Activated T-helper 2 cell treated with anti-CD3 and anti-CD28 coated beads, Interferon-gamma antibody, Interleukin-2, Interleukin-4, amounts not matched to agents 10 μg/mL and 5 μg/mL and 100 μg/mL, durations not matched to agents 14 hours and 24 hours and 36 hours (primary cell): ENCODE measurements around the gene DENND4B. TPM values are rescaled to one million over a fixed set of nuclear protein-coding genes. Genes with fewer than 3 reads are reported as not detected.
"Not testable (repeated sequence)": the region's sequence is repeated elsewhere in the genome, so short reads cannot be mapped to it uniquely, and the experiment has no call there.

Experiments
- DNase-seq: peaks from one replicate; pipeline ENCODE4 v3.0.0; 2021; ENCODE audit warnings: low spot score
- H3K27ac Mint-ChIP-seq: one replicate; pipeline ENCODE4 v1.8.0; 2021; ENCODE audit warnings: mixed read lengths
- H3K27me3 Mint-ChIP-seq: one replicate; pipeline ENCODE4 v1.8.0; 2021; ENCODE audit warnings: low read depth, mixed read lengths
- H3K36me3 Mint-ChIP-seq: one replicate; pipeline ENCODE4 v1.8.0; 2021; ENCODE audit warnings: low read depth, mixed read lengths
- H3K4me1 Mint-ChIP-seq: one replicate; pipeline ENCODE4 v1.8.0; 2021; ENCODE audit warnings: low read depth, mixed read lengths
- H3K4me3 Mint-ChIP-seq: one replicate; pipeline ENCODE4 v1.8.0; 2021; ENCODE audit warnings: low read depth, mild to moderate bottlenecking, moderate library complexity, mixed read lengths
- H3K9me3 Mint-ChIP-seq: one replicate; pipeline ENCODE4 v1.8.0; 2021; ENCODE audit warnings: mixed read lengths
- intact Hi-C: fragments of 100-400 bp; cut with micrococcal nuclease; formaldehyde crosslinking; loops from one replicate; pipeline ENCODE4 v1.15.1; 2023
- total RNA-seq: library from RNA; stranded (reverse); gene quantifications from 2 replicates; pipeline ENCODE4 v1.2.3, GENCODE V29; 2022

The DENND4B gene
- total RNA-seq, 1 donor from 2014 or later: 124 TPM

GRCh38 chr1:153928245-153928644 is 18.3 kb downstream of the DENND4B start:
- Mint-ChIP-seq H3K4me3 (no peak overlapping the region), H3K4me1 (peaks cover 6% of the 10 kb centered on the region), H3K9me3 (no peaks in the 10 kb centered on the region), H3K27ac (peak overlapping the region; percentile 37), H3K27me3 (no peaks in the 10 kb centered on the region), H3K36me3 (peaks cover 31% of the 10 kb centered on the region)
- no peak for DNase-seq
- intact Hi-C loops: no loop called here

- intact Hi-C loops: no loop called here
- Mint-ChIP-seq H3K27me3 (no peaks in the 10 kb centered on the region), H3K4me3 (no peak overlapping the region), H3K36me3 (peaks cover 23% of the 10 kb centered on the region), H3K4me1 (peaks cover 8% of the 10 kb centered on the region), H3K27ac (no peak overlapping the region), H3K9me3 (no peaks in the 10 kb centered on the region)
- DNase-seq: no peak
These were observed 20.1 kb downstream of the DENND4B start for GRCh38 chr1:153926405-153926804.

GRCh38 chr1:153922972-153923925 is 23.3 kb downstream of the DENND4B start, which contains the start of gene GATAD2B:
Gene GATAD2B, minus strand, starts transcription at chr1:153922972. Its CDS starts 94,625 bp downstream, at chr1:153828347.
- intact Hi-C loops: loop anchor here (1.0 to 5.0 kb wide), 9 partner anchors 23 to 297 kb away; partner anchors contain the start of genes CRTC2, DENND4B, RPS27 and UBAP2L
- Mint-ChIP-seq H3K27me3 (no peaks in the 10 kb centered on the region), H3K27ac (peak within 1 kb of the TSS; percentile 94), H3K4me3 (peak within 1 kb of the TSS; percentile 94), H3K4me1 (peaks cover 35% of the 10 kb centered on the region), H3K9me3 (no peaks in the 10 kb centered on the region), H3K36me3 (peaks cover 17% of the 10 kb centered on the region)
- peak; percentile 99 for DNase-seq

GRCh38 chr1:153922076-153922971 is 24.2 kb downstream of the DENND4B start:
- peak overlapping the region; percentile 94 for H3K27ac Mint-ChIP-seq
- H3K36me3 Mint-ChIP-seq: peaks cover 24% of the 10 kb centered on the region
- H3K27me3 Mint-ChIP-seq: no peaks in the 10 kb centered on the region
- intact Hi-C loops: loop anchor here (5.0 kb wide), 4 partner anchors 35 to 130 kb away; no protein-coding TSS in a partner anchor
- no peaks in the 10 kb centered on the region for H3K9me3 Mint-ChIP-seq
- peaks cover 34% of the 10 kb centered on the region for H3K4me1 Mint-ChIP-seq
- peak overlapping the region; percentile 94 for H3K4me3 Mint-ChIP-seq
- DNase-seq: no peak

- peaks cover 34% of the 10 kb centered on the region for H3K4me1 Mint-ChIP-seq
- no peaks in the 10 kb centered on the region for H3K9me3 Mint-ChIP-seq
- intact Hi-C loops: loop anchor here (5.0 kb wide), 4 partner anchors 34 to 129 kb away; no protein-coding TSS in a partner anchor
- no peaks in the 10 kb centered on the region for H3K27me3 Mint-ChIP-seq
- H3K4me3 Mint-ChIP-seq: peak overlapping the region; percentile 91
- no peak for DNase-seq
- H3K27ac Mint-ChIP-seq: peak overlapping the region; percentile 93
- peaks cover 24% of the 10 kb centered on the region for H3K36me3 Mint-ChIP-seq
These were observed 24.8 kb downstream of the DENND4B start for GRCh38 chr1:153921803-153922075.

GRCh38 chr1:153921080-153921802 is 25.3 kb downstream of the DENND4B start:
- intact Hi-C loops: loop anchor here (5.0 kb wide), 4 partner anchors 34 to 129 kb away; no protein-coding TSS in a partner anchor
- H3K27ac Mint-ChIP-seq: peak overlapping the region; percentile 93
- H3K27me3 Mint-ChIP-seq: no peaks in the 10 kb centered on the region
- H3K9me3 Mint-ChIP-seq: no peaks in the 10 kb centered on the region
- peaks cover 35% of the 10 kb centered on the region for H3K4me1 Mint-ChIP-seq
- H3K4me3 Mint-ChIP-seq: peak overlapping the region; percentile 91
- no peak for DNase-seq
- peaks cover 26% of the 10 kb centered on the region for H3K36me3 Mint-ChIP-seq

- peak overlapping the region; percentile 42 for H3K27ac Mint-ChIP-seq
- intact Hi-C loops: loop anchor here (5.0 kb wide), 4 partner anchors 33 to 128 kb away; no protein-coding TSS in a partner anchor
- DNase-seq: peak; percentile 23
- no peaks in the 10 kb centered on the region for H3K9me3 Mint-ChIP-seq
- no peaks in the 10 kb centered on the region for H3K27me3 Mint-ChIP-seq
- peaks cover 33% of the 10 kb centered on the region for H3K36me3 Mint-ChIP-seq
- H3K4me1 Mint-ChIP-seq: peaks cover 38% of the 10 kb centered on the region
- peak overlapping the region; percentile 91 for H3K4me3 Mint-ChIP-seq
These were observed 26.4 kb downstream of the DENND4B start for GRCh38 chr1:153919876-153920852.

- Mint-ChIP-seq H3K27me3 (no peaks in the 10 kb centered on the region), H3K4me3 (no peak overlapping the region), H3K36me3 (peaks cover 34% of the 10 kb centered on the region), H3K4me1 (peaks cover 36% of the 10 kb centered on the region), H3K27ac (no peak overlapping the region), H3K9me3 (peaks cover 3% of the 10 kb centered on the region)
- intact Hi-C loops: no loop called here
- no peak for DNase-seq
These were observed 30.2 kb downstream of the DENND4B start for GRCh38 chr1:153916297-153916696.

- no peak overlapping the region for H3K27ac Mint-ChIP-seq
- H3K4me1 Mint-ChIP-seq: peaks cover 11% of the 10 kb centered on the region
- DNase-seq: no peak
- peaks cover 31% of the 10 kb centered on the region for H3K36me3 Mint-ChIP-seq
- intact Hi-C loops: no loop called here
- H3K9me3 Mint-ChIP-seq: peaks cover 3% of the 10 kb centered on the region
- H3K4me3 Mint-ChIP-seq: no peak overlapping the region
- no peaks in the 10 kb centered on the region for H3K27me3 Mint-ChIP-seq
These were observed 34.2 kb downstream of the DENND4B start for GRCh38 chr1:153912349-153912748.

- H3K27ac Mint-ChIP-seq, H3K27me3 Mint-ChIP-seq, H3K9me3 Mint-ChIP-seq, H3K4me3 Mint-ChIP-seq, DNase-seq, intact Hi-C loops: not testable (repeated sequence)
- Mint-ChIP-seq H3K36me3 (peaks cover 36% of the 10 kb centered on the region), H3K4me1 (peaks cover 19% of the 10 kb centered on the region)
These were observed 36.0 kb downstream of the DENND4B start for GRCh38 chr1:153910560-153910959.

GRCh38 chr1:153908071-153908470 is 38.4 kb downstream of the DENND4B start:
- intact Hi-C loops: no loop called here
- Mint-ChIP-seq H3K36me3 (peaks cover 36% of the 10 kb centered on the region), H3K4me1 (peaks cover 20% of the 10 kb centered on the region), H3K27me3 (no peaks in the 10 kb centered on the region), H3K27ac (no peak overlapping the region), H3K4me3 (no peak overlapping the region), H3K9me3 (peaks cover 3% of the 10 kb centered on the region)
- DNase-seq: no peak
